Cardiac muscle cell (in vitro differentiated cells and primary cell): ENCODE measurements around the gene LRP5. TPM values are rescaled to one million over a fixed set of nuclear protein-coding genes. Genes with fewer than 3 reads are reported as not detected.
A peak's percentile ranks its signal among the peaks of the same experiment; 100 is the strongest.

ENCODE experiments used
- DNase-seq, 2 donors: peaks; one replicate each; pipeline versions ENCODE4 v3.0.0 to v3.0.0-alpha.2; 2010 to 2017; ENCODE audit warnings: low read depth in 1 of 2, low spot score in 1 of 2
- H3K27ac ChIP-seq: fragments of 200-600 bp; sonication (generic); 2 replicates; pipeline ENCODE4 v1.5.1; 2016
- H3K27me3 ChIP-seq: fragments of 200-600 bp; sonication (generic); 2 replicates; pipeline ENCODE4 v1.6.0; 2016; ENCODE audit warnings: control low read depth
- H3K36me3 ChIP-seq: fragments of 200-600 bp; sonication (generic); 2 replicates; pipeline ENCODE4 v1.5.1; 2016; ENCODE audit warnings: control low read depth
- H3K4me1 ChIP-seq: fragments of 200-600 bp; sonication (generic); 2 replicates; pipeline ENCODE4 v1.8.1; 2017; ENCODE audit warnings: low read depth, mild to moderate bottlenecking, mixed run types
- H3K4me3 ChIP-seq: fragments of 200-600 bp; sonication (generic); 2 replicates; pipeline ENCODE4 v1.5.1; 2016; ENCODE audit warnings: mild to moderate bottlenecking
- H3K9me3 ChIP-seq: fragments of 200-600 bp; sonication (generic); 2 replicates; pipeline ENCODE4 v1.5.1; 2017; ENCODE audit warnings: low read depth, mild to moderate bottlenecking, control low read depth
- polyA plus RNA-seq: library from polyadenylated mRNA; unstranded; fragments of >200 nt; fragmentation: Nextera tagmentation; extraction: Ambion mirVana; gene quantifications from 2 replicates; pipeline ENCODE4 v1.2.1, GENCODE V29; 2016
- total RNA-seq: library from RNA; depleted of rRNA; stranded (reverse); fragments of >200 nt; gene quantifications from 2 replicates; pipeline ENCODE4 v1.2.3, GENCODE V29; 2016
- TF ChIP-seq, protein P1 (sequence below): IDR thresholded peaks from 2 replicates; pipeline ENCODE4 v1.5.1; 2012; ENCODE audit warnings: low read depth, mild to moderate bottlenecking, low read length

LRP5 gene
- total and polyA plus RNA-seq, 2 experiments from 2014 or later = 29.1 to 245 TPM

DNA sequence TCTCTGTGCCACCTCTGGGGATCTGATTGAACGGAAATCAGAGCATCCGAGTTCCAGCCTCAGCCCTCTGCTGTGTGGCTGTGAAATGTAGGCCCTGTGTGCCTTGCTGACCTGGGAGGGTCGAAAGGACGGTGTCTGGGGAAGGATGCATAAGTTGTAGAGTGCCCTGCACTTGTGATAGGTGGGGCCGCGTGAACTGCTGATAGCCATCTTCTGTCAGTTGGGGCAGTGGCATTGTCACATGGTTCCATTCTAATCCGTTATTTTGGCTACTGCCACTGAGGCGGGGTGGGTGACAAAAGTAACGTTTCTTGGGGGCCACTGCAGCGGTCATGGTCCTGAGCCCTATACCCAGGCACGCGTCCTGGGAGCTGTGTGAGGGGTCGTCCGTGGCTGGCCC is 63.4 kb downstream of the LRP5 start:
- no peak for DNase-seq
- Histone ChIP-seq H3K27ac (no peak overlapping the region), H3K4me3 (no peak overlapping the region), H3K36me3 (no peaks in the 10 kb centered on the region), H3K4me1 (peaks cover 11% of the 10 kb centered on the region), H3K27me3 (no peaks in the 10 kb centered on the region), H3K9me3 (no peaks in the 10 kb centered on the region)
- TF ChIP-seq, protein P1, sequence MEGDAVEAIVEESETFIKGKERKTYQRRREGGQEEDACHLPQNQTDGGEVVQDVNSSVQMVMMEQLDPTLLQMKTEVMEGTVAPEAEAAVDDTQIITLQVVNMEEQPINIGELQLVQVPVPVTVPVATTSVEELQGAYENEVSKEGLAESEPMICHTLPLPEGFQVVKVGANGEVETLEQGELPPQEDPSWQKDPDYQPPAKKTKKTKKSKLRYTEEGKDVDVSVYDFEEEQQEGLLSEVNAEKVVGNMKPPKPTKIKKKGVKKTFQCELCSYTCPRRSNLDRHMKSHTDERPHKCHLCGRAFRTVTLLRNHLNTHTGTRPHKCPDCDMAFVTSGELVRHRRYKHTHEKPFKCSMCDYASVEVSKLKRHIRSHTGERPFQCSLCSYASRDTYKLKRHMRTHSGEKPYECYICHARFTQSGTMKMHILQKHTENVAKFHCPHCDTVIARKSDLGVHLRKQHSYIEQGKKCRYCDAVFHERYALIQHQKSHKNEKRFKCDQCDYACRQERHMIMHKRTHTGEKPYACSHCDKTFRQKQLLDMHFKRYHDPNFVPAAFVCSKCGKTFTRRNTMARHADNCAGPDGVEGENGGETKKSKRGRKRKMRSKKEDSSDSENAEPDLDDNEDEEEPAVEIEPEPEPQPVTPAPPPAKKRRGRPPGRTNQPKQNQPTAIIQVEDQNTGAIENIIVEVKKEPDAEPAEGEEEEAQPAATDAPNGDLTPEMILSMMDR = no peak

DNA sequence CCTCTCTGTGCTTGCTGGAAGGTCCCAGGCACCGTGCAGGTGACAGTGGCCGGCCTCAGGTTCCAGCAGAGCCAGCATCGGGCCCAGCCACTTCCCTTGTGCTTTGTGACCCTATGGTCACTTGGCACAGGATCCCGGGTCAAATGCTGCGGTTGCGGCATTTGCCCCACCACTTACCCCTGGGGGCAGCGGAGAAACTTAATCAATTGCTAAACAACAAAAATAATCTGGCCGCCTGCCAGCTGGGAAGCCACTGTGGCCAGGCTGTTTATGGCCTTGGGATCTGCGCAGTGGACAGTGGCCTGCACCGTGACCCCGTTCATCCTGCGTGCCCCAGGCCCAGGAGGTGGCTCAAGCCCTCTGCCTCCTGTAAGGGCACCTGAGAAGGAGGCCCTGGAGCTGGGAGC is 65.0 kb downstream of the LRP5 start:
- Histone ChIP-seq H3K27ac (no peak overlapping the region), H3K4me3 (no peak overlapping the region), H3K27me3 (no peaks in the 10 kb centered on the region), H3K4me1 (peaks cover 11% of the 10 kb centered on the region), H3K9me3 (no peaks in the 10 kb centered on the region), H3K36me3 (no peaks in the 10 kb centered on the region)
- DNase-seq = no peak
- TF ChIP-seq, protein P1 = no peak

- Histone ChIP-seq H3K4me3 (no peak overlapping the region), H3K27me3 (no peaks in the 10 kb centered on the region), H3K36me3 (no peaks in the 10 kb centered on the region), H3K27ac (no peak overlapping the region), H3K9me3 (no peaks in the 10 kb centered on the region), H3K4me1 (peaks cover 5% of the 10 kb centered on the region)
- DNase-seq = peak in 1 of 2 donors; percentile 25
- TF ChIP-seq, protein P1 = no peak
Measured at GRCh38 chr11:68379206-68379605, 66.8 kb downstream of the LRP5 start.

DNA sequence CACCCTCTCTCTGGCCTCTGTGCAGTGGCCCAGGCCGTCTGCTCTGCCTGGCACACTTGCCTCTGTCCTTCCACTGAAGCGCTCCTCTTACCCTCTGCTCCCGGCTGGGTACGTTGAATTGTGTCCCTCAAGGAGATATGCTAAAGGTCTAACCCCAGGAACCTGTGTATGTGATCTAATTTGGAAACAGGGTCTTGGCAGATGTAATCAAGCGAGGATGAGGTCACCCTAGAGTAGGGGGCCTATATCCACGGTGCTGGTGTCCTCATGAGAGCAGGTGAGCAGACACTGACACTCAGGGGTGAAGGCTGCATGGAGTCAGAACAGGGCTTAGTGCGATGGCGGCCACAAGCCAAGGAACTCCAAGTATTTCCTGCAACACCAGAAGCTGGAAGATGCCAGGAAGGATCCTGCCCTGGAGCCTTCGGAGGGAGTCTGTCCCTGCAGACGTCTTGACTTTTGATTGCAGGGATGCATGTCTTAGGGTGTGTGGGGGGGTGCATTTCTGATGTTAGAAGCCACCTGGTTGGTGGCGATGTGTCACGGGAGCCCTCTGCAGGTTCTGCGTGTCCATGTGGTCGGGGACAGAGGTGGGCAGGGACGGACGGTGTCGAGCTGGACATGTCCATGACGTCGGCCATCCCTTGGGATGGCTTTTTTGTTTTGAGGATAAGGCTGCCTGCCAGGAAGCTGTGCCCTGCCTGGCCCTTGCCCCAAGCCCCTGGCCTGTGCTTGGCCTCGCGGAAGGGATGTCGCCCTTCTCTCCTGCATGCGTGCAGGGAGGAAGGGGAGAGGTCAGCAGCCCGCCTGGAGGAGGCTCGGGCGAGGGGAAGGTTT is 68.6 kb downstream of the LRP5 start:
- Histone ChIP-seq H3K27me3 (no peaks in the 10 kb centered on the region), H3K27ac (peak overlapping the region; percentile 9), H3K4me1 (no peaks in the 10 kb centered on the region), H3K36me3 (no peaks in the 10 kb centered on the region), H3K4me3 (no peak overlapping the region), H3K9me3 (no peaks in the 10 kb centered on the region)
- TF ChIP-seq, protein P1 = no peak
- DNase-seq = peak in 1 of 2 donors; percentile 68

GRCh38 chr11:68381716-68382115 is 69.3 kb downstream of the LRP5 start:
- no peaks in the 10 kb centered on the region for H3K4me1 ChIP-seq
- H3K27ac ChIP-seq = no peak overlapping the region

More at GRCh38 chr11:68381716-68382115, 69.3 kb downstream of the LRP5 start:
- Histone ChIP-seq H3K4me3 (no peak overlapping the region), H3K36me3 (peaks cover 4% of the 10 kb centered on the region), H3K27me3 (no peaks in the 10 kb centered on the region), H3K9me3 (no peaks in the 10 kb centered on the region)
- DNase-seq = no peak
- TF ChIP-seq, protein P1 = no peak
